NCI-H510A (cell line): ENCODE results near the gene PTP4A1.
A peak's percentile ranks its signal among the peaks of the same experiment; 100 is the strongest.
"Not testable (repeated sequence)": the region's sequence is repeated elsewhere in the genome, so short reads cannot be mapped to it uniquely, and the experiment has no call there.

Experiments used
- DNase-seq: peaks from one replicate; lab custom pipeline; 2025; lab: John Stamatoyannopoulos, UW

The PTP4A1 gene

GRCh38 chr6:63582579-63583231 lies 10.4 kb downstream of the PTP4A1 start:
- no peak for DNase-seq

- DNase-seq = no peak
These were observed 11.8 kb downstream of the PTP4A1 start for GRCh38 chr6:63584125-63584514.

GRCh38 chr6:63584566-63584965 lies 12.3 kb downstream of the PTP4A1 start:
- no peak for DNase-seq

GRCh38 chr6:63585652-63586051 lies 13.4 kb downstream of the PTP4A1 start:
- not testable (repeated sequence) for DNase-seq

- no peak for DNase-seq
These were observed 17.7 kb downstream of the PTP4A1 start for GRCh38 chr6:63589952-63590411.

GRCh38 chr6:63592886-63593285 lies 20.6 kb downstream of the PTP4A1 start:
- DNase-seq = no peak

GRCh38 chr6:63597141-63598048 lies 25.1 kb downstream of the PTP4A1 start:
- no peak for DNase-seq

- DNase-seq = peak; percentile 56
These were observed 26.1 kb downstream of the PTP4A1 start for GRCh38 chr6:63598049-63599036.

- no peak for DNase-seq
These were observed 27.0 kb downstream of the PTP4A1 start for GRCh38 chr6:63599243-63599642.

GRCh38 chr6:63600136-63600535 lies 27.9 kb downstream of the PTP4A1 start:
- no peak for DNase-seq

GRCh38 chr6:63609231-63609630 lies 37.0 kb downstream of the PTP4A1 start:
- no peak for DNase-seq

GRCh38 chr6:63610944-63611343 lies 38.7 kb downstream of the PTP4A1 start:
- no peak for DNase-seq

- DNase-seq = no peak
These were observed 39.3 kb downstream of the PTP4A1 start for GRCh38 chr6:63611560-63611959.

GRCh38 chr6:63615590-63615989 lies 43.3 kb downstream of the PTP4A1 start:
- no peak for DNase-seq
